ENCODE data around the gene DUOXA2. TPM values are rescaled to one million over a fixed set of nuclear protein-coding genes. Genes with fewer than 3 reads are reported as not detected.

Gene DUOXA2
- total RNA-seq, 1 donor from 2014 or later, result not detected

DNA sequence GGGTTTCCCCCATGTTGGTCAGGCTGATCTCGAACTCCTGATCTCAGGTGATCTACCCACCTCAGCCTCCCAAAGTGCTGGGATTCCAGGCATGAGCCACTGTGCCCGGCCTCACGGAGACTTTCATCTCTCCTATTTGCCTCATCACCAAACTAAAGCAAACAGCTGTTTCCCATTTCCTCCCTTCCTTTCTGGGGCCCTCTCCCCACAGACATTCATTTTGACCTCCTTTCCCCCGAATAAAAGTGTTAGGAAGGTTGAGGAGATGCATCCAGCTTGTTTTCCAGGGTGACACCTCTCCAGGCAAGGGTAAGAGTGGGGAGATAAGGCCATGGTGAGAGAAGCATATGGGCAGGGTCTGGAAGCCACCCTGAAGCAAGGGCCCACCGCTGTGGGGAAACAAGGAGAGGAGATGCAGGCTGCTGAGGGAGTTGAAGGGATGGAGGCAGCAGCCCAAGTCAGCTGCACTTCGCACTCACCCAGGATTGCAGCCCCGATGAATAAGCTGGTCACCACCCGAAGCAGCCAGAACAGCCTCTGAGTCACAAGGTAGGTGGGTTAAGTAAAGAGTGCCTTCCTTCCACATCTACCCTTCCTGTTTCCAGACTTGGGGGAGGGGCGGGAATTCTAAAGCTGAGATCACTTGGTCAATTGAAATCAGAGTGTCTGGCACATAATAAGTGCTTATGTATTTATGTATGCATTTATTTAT, 7.7 kb downstream of the DUOXA2 start:
- peaks cover 6% of the 10 kb centered on the region for H3K4me1 Mint-ChIP-seq
- DNase-seq (ENCODE audit: low read depth, low spot score), result no peak
- peaks cover 4% of the 10 kb centered on the region for H3K9me3 Mint-ChIP-seq
- no peaks in the 10 kb centered on the region for H3K36me3 Mint-ChIP-seq (ENCODE audit: low read depth)
- H3K27me3 Mint-ChIP-seq (ENCODE audit: low read depth), result peaks cover 73% of the 10 kb centered on the region
- TF ChIP-seq CTCF (conservative IDR thresholded peaks at IDR 0.05), result no peak
- peak overlapping the region; percentile 57 for H3K27ac Mint-ChIP-seq (ENCODE audit: unreplicated experiment)
- no peak overlapping the region for H3K4me3 Mint-ChIP-seq

DNA sequence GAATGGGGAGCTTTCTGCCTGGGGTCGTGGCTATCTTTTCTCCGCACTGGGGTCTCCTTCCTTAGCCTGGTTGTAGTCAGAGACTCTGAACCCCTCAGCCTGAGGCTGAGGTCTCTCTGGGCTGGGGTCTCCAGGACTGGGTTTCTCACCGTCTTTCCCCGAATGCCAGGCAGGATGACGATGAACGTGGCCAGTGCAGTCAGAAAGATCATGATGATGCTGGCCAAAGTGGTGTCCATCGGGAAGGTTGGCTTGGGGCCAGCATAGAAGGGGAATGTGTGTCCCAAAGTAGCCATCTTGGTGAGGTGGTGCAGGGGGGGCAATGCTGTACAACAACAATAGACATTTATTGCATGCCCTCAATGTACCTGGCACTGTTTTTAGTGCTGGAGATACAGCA, 8.6 kb downstream of the DUOXA2 start:
- Mint-ChIP-seq H3K9me3 (peaks cover 4% of the 10 kb centered on the region), H3K27me3 (ENCODE audit: low read depth) (peaks cover 76% of the 10 kb centered on the region), H3K36me3 (ENCODE audit: low read depth) (no peaks in the 10 kb centered on the region), H3K27ac (ENCODE audit: unreplicated experiment) (no peak overlapping the region), H3K4me1 (peaks cover 6% of the 10 kb centered on the region), H3K4me3 (no peak overlapping the region)
- no peak for DNase-seq (ENCODE audit: low read depth, low spot score)
- no peak for TF ChIP-seq CTCF (conservative IDR thresholded peaks at IDR 0.05)

DNA sequence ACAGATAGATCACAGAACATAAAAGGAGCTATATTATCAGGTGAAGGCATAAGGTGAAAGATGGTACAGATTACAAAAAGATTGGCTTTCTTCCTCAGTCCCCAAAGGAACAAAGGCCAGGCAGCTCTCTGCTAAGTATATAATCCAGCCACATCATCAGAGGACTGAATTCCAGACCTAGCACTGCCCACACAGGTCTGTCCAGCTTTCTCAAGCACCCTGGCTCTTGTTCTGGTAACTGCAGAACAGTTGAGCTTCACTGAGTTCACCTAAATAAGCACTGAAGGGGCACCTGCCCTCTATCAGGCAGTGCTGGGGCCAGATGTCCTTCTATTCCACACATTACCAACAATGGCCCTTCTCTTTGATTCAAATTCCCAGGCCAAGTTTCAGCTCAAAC, 9.3 kb downstream of the DUOXA2 start:
- Mint-ChIP-seq H3K9me3 (no peaks in the 10 kb centered on the region), H3K36me3 (ENCODE audit: low read depth) (no peaks in the 10 kb centered on the region), H3K4me3 (no peak overlapping the region), H3K4me1 (peaks cover 2% of the 10 kb centered on the region), H3K27ac (ENCODE audit: unreplicated experiment) (no peak overlapping the region), H3K27me3 (ENCODE audit: low read depth) (peaks cover 76% of the 10 kb centered on the region)
- DNase-seq (ENCODE audit: low read depth, low spot score), result no peak
- TF ChIP-seq CTCF (conservative IDR thresholded peaks at IDR 0.05), result no peak

DNA sequence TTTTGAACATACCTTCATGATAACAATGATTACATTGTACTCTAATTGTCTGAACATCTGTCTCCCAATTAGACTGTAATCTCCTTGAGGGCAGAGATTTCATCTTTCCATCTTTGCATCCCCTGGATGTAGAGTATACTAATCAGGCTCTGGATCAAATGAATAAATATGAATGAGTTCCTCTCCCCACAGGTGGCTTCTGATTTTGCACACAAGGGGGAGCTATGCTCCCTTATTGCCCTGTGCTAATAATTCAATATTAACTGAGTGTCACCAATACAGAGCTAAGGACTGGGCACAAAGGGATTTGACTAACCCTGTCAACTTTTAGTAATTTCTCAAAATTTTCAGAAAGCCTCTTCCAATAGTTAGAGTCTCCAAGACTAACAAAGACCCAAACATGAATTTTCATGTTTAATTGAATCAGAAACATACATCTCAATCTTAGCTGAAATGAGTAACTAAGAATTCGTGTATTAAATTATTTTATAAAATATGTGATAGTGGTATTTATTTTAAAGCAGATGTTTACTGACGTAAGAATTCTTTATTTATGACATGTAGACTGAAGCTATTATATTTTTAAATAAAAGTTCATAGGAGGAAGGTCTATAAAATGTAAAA, 12.5 kb downstream of the DUOXA2 start:
- peaks cover 12% of the 10 kb centered on the region for H3K4me1 Mint-ChIP-seq
- peaks cover 93% of the 10 kb centered on the region for H3K27me3 Mint-ChIP-seq (ENCODE audit: low read depth)

DNA sequence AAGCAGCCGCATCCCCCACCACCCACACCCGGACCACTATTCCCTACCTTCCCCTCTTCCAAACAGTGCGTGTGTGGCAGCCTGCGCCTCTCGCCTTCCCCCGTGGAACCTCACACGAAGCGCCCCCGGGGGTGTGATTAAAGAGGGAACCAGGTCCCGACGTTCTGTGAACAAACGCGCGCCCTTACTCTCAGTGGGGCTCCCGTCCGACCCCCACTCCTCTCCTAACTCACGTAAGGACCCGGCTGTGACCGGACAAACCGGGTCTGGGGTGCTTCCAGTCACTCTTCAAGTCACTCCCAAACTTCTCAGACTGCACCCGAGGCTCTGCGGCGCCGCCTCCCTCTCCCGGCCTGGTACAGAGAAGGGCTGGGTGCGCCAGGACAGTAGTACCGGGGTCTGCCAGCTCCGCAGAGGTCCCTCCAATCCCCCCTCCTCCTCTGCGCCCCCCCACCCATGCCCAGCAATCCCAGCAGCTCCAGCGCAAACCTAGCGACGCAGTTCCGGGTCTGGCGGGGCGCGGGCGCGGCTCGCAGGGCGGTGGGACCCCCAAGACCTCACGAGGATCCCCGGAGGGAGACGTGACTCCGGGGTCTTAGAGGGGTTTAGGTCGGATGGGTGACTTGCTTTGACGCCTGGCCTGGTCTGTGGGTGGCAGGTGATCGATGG, 15.0 kb downstream of the DUOXA2 start:
- Mint-ChIP-seq H3K4me3 (peak overlapping the region; percentile 19), H3K27ac (ENCODE audit: unreplicated experiment) (no peak overlapping the region), H3K27me3 (ENCODE audit: low read depth) (peaks cover 99% of the 10 kb centered on the region), H3K9me3 (no peaks in the 10 kb centered on the region), H3K4me1 (peaks cover 12% of the 10 kb centered on the region), H3K36me3 (ENCODE audit: low read depth) (no peaks in the 10 kb centered on the region)
- no peak for TF ChIP-seq CTCF (conservative IDR thresholded peaks at IDR 0.05)
- DNase-seq (ENCODE audit: low read depth, low spot score), result no peak

More for the DNA sequence above, 12.5 kb downstream of the DUOXA2 start:
- H3K4me3 Mint-ChIP-seq, result no peak overlapping the region
- no peak overlapping the region for H3K27ac Mint-ChIP-seq (ENCODE audit: unreplicated experiment)
- H3K36me3 Mint-ChIP-seq (ENCODE audit: low read depth), result no peaks in the 10 kb centered on the region
- H3K9me3 Mint-ChIP-seq, result no peaks in the 10 kb centered on the region
- no peak for DNase-seq (ENCODE audit: low read depth, low spot score)
- TF ChIP-seq CTCF (conservative IDR thresholded peaks at IDR 0.05), result peak; percentile 73
